Stimulated activated CD4-positive, alpha-beta T cell treated with anti-CD3 and anti-CD28 coated beads, Interleukin-12 subunit alpha, Interleukin-12 subunit beta, amount 100 ng/mL, for 48 hours (primary cell): ENCODE data around the gene ANKRD34B.
"Not testable (repeated sequence)": the region's sequence is repeated elsewhere in the genome, so short reads cannot be mapped to it uniquely, and the experiment has no call there.

Source experiments
- DNase-seq, 3 donors: peaks; one replicate each; pipeline ENCODE4 v3.0.0-alpha.2; 2020; ENCODE audit warnings: low read depth in 2 of 3, low spot score in 1 of 3

The ANKRD34B gene

DNA sequence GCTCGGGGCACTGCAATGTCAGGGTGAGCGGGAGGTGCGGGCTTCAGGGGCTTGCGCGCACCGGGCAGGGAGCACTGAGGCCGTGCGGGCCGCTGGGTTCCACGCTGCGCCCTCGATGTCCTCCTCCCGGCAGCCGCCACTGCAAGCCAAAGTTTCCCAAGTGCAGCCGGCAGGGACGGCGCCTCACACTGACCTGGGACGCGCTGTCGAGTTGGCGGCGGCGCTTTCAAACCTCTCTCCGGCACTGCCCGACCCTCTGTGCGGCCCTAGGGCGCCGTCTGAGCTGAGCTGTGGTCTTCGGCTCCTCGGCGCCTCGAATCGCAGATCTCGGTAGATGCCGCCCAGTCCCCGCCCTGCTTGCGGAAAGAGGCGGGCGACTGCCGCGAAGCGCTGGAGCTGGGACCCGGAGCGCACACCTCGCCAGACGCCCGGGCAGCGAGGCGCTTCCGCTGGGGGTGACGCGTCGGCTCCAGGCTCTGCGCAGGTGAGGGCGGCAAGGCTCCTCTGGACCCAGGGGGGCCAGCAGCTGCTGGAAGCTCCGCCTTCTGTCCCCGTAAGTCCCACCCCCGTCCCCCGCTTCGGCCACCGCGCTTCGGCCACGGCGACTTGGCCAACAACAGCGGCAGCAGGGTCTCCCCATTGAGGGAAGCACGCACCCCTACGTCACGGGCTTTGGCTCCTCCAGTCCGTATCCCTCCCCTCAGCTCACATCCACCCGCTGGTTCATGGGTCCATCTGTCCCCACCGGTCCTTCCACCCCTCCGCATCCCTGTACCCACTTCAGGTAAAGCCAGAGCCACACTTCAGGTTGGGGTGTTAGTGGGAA is at the start of gene ANKRD34B:
TSS of gene ANKRD34B (minus strand) at position 320 of the 826 bp plus-strand sequence. CDS start 10,261 bp downstream, outside the sequence.
- peak; percentile 15 to 30 (median 29) for DNase-seq

DNA sequence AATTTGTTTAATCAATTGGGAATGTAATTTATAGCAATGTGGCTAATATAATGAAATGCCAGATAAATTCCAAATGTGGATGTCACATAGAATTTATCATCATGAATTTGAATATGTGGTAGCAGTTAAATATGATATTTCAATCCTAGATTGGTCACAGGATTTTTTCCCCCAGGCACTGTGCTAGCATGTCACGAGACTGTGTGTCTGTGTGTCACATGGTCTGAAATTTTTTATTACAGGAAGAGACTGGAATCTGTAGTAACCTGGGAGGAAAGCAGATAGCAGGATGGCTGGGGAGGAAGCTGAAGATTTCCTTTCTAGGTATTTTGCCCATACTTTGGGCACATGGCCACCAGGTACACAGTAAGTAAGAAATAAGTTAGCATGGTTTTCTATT is 49.0 kb upstream of the ANKRD34B start:
- DNase-seq, result no peak

DNA sequence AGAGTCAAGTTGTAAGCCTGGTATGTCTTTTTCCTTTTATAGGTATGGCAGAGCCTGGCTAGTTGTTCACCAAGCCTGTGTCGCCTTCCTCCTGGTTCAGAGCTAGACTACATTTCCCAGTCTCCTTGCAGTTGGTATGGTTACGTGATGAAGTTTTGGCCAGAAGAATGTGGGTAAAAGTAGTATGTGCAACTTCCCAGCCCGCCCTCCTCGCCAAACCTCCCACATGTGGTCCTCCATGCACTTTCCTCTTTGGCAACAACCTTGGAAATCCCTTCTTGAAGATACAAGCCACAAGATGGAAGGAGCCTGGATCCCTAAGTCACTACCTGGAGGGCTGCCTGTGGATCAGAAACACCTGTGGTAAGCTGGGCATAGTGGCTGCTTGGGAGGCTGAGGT is 48.4 kb upstream of the ANKRD34B start:
- DNase-seq, result no peak

- DNase-seq, result no peak
Observed at GRCh38 chr5:80615266-80615914, 45.3 kb upstream of the ANKRD34B start.

GRCh38 chr5:80609692-80610091 is 39.6 kb upstream of the ANKRD34B start:
- DNase-seq, result no peak

DNA sequence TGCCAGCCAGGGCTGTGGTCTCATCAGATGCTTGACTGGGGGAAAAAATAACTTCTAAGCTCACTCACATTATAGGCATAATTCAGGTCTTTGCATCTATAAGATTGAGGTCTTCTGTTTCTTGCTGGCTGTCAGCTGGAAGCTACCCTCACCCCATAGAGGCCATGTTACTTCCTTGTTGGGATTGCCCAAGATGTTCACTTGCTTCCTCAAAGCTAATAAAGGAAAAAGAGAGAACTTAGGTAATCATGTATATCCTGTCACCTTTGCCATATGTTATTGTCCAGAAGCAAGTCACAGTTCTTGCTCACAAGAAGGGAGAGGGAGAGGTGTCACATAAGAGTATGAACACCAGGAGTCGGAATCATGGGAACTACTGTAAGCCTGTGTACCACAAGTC is 38.7 kb upstream of the ANKRD34B start:
- DNase-seq, result no peak

GRCh38 chr5:80607832-80608231 is 37.8 kb upstream of the ANKRD34B start:
- no peak for DNase-seq

DNA sequence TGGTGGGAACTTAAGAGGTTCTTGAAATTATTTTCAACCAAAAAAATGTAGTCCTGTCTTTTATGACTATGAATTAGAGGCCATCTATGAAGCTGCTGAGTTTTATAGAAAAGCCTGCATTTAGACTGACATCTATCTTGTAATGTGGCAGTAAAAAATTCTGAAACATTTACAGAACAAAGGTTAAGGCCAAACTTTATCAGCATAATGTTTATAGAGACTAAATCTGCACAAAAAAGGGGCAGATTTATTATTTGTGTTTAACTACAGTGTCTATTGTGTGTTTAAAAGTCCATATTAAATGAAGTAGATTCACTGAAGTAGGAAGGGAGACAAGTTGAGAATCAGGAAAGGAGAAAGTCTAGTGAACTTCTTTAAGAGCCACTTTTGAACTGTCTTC is 37.3 kb upstream of the ANKRD34B start:
- DNase-seq, result no peak

DNA sequence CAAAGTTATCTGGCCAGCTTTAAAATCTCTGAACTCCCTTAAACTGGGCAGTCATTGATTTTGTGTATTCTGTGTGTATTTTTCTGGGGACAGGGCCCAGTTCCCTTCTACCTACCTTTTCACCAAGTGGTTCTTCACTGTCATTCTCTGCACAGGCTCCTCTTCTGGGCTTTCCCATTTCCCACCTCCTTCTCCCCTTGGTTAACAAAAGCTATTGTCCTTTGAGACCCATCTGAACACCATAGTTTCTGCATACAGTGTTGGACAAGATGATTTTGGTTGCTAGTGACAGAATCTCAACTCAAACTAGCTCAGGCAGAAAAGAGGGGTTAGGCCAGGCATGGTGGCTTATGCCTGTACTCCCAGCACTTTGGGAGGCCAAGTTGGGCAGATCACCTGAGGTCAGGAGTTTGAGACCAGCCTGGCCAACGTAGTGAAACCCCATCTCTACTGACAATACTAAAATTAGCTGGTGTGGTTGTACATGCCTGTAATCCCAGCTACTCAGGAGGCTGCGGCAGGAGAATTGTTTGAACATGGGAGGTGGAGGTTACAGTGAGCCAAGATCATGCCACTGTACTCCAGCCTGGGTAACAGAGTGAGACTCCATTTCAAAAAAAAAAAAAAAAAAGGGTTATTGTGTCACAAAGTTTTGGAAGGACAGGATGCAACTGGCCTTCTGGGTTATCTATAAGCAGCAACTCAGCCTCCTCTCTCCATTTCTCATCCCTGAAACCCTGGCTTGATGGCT is 31.0 kb upstream of the ANKRD34B start:
- DNase-seq, result no peak

DNA sequence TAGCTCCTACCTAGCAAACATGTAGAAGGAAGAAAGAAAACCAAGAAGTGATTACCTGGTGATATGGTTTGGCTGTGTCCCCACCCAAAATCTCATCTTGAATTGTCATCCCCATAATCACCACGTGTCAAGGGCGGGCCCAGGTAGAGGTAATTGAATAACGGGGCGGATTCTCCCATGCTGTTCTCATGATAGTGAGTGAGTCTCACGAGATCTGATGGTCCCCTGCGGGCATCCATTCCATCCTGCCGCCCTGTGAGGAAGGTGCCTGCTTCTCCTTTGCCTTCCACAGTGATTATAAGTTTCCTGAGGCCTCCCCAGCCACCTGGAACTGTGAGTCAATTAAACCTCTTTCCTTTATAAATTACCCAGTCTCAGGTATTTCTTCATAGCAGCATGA is 27.4 kb upstream of the ANKRD34B start:
- DNase-seq, result no peak

DNA sequence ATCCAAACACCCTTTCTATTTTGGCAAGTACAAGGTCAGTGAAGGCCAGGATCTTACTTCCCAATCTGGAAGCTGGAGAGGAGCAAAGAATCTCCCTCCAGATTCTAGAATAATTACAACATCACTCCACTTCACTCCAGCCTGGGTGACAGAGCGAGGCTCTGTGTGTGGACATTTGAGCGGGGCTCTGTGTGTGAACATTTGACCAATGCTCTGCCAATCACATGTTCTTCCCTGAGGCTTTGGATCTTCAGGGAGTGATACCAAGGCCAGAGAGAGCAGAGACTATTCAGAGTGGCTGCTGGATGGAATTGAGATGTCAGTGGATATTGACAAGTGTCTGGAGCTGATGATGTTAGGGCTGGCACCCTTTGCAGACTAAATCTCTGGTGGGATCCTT is 24.7 kb upstream of the ANKRD34B start:
- no peak for DNase-seq

DNA sequence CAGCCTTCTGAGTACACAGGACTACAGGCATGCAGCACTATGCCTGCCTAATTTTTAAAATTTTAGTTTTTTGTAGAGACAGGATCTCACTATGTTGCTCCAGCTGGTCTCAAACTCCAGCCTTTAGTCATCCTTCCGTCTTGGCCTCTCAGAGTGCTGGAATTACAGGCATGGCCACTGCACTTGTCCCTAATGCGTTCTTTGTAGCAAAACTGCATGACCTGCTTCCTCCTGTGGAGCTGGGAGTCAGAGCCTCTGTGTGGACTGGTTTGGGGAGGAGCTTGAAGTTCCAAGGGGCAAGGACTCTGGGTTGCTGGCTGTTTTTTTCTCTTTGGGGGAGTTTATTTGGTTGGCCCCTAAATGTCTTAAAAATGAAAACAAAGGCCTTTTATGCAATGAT is 22.7 kb upstream of the ANKRD34B start:
- no peak for DNase-seq

GRCh38 chr5:80592105-80592504 is 22.0 kb upstream of the ANKRD34B start:
- no peak for DNase-seq

- DNase-seq, result no peak
Observed at GRCh38 chr5:80591352-80591751, 21.3 kb upstream of the ANKRD34B start.

- DNase-seq, result no peak
Observed at GRCh38 chr5:80590766-80591165, 20.7 kb upstream of the ANKRD34B start.

DNA sequence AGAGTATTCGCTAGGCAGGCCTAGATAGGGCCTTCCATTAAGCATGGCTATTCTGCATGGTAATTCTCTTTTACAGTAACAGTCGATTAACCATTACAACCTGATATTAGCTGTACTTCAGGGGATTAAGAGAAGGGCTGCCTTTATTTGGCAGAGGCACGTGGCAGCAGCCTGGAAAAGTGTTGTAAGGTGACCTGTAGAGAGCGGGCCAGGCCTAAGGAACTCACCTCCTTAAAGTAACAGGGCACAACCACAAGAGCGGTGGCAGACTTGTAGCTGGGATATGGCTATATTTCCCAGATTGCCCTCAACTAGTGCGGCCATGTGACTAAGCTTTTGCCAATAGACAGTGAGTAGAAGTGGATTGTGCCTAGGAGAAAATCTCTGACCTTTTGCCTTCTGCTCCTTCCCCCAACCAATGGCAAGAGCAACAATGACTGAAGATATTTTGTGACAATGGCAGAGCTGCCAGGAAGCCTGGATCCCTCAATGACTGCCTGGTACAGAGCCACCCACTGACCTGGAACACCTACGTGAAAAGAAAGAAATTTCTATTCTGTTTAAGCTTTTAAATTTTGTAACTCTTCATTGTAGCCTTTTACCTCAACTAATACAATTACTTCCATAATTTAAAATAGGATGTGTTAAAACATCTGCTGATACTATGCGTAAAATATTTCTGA is 18.9 kb upstream of the ANKRD34B start:
- DNase-seq, result no peak

DNA sequence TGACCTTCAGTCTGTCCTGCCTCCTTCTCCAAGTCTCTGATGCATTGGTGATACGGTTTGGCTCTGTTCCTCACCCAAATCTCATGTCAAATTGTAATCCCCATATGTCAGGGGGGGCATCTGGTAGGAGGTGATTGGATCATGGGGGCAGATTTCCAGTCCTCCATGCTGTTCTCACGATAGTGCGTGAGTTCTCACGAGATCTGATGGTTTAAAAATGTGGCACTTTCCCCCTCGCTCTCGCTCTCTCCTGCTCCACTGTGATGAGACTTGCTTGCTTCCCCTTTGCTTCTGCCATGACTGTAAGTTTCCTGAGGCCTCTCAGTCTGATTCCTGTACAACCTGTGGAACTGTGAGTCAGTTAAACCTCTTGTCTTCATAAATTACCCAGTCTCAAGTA is 14.7 kb upstream of the ANKRD34B start:
- DNase-seq, result no peak

GRCh38 chr5:80580291-80580690 is 10.2 kb upstream of the ANKRD34B start:
- DNase-seq, result not testable (repeated sequence)

GRCh38 chr5:80579050-80579449 is 9.0 kb upstream of the ANKRD34B start:
- no peak for DNase-seq

- no peak for DNase-seq
Observed at GRCh38 chr5:80577707-80578106, 7.6 kb upstream of the ANKRD34B start.

- no peak for DNase-seq
Observed at GRCh38 chr5:80576383-80576782, 6.3 kb upstream of the ANKRD34B start.
